HEK293 (cell line): ENCODE results near the gene MAML3.

ENCODE experiments used
- GLIS2 ChIP-seq: fragments of 450-650 bp; formaldehyde crosslinking; IDR thresholded peaks from 2 replicates; pipeline ENCODE4 v1.5.1; 2016; ENCODE audit warnings: missing biosample characterization, missing genetic modification characterization
- HOXA7 ChIP-seq: sonication (generic); formaldehyde crosslinking; IDR thresholded peaks from 2 replicates; pipeline ENCODE4 v1.8.1; 2022; ENCODE audit warnings: missing genetic modification reagents, borderline replicate concordance
- IKZF3 ChIP-seq: fragments of 450-650 bp; IDR thresholded peaks from 2 replicates; pipeline ENCODE4 v1.5.0; 2018; ENCODE audit warnings: missing biosample characterization, mild to moderate bottlenecking, missing genetic modification characterization, moderate library complexity
- KLF10 ChIP-seq: fragments of 450-650 bp; IDR thresholded peaks from 2 replicates; pipeline ENCODE4 v1.5.1; 2018; ENCODE audit warnings: missing biosample characterization, mild to moderate bottlenecking, missing genetic modification characterization
- SP3 ChIP-seq: fragments of 450-650 bp; formaldehyde crosslinking; IDR thresholded peaks from 2 replicates; pipeline ENCODE4 v1.5.1; 2016; ENCODE audit warnings: missing biosample characterization, missing genetic modification characterization
- TRIM28 ChIP-seq: IDR thresholded peaks from 2 replicates; pipeline ENCODE4 v1.6.1; 2011; ENCODE audit warnings: low read length, control low read depth, borderline replicate concordance
- ZNF16 ChIP-seq: fragments of 450-650 bp; formaldehyde crosslinking; IDR thresholded peaks from 2 replicates; pipeline ENCODE4 v1.5.1; 2016; ENCODE audit warnings: low read depth, missing biosample characterization, missing genetic modification characterization
- ZNF169 ChIP-seq: fragments of 450-650 bp; formaldehyde crosslinking; IDR thresholded peaks from 2 replicates; pipeline ENCODE4 v1.5.1; 2016; ENCODE audit warnings: missing biosample characterization, missing genetic modification characterization
- ZNF354C ChIP-seq: fragments of 450-650 bp; formaldehyde crosslinking; IDR thresholded peaks from 2 replicates; pipeline ENCODE4 v1.5.1; 2016; ENCODE audit warnings: missing biosample characterization, missing genetic modification characterization, low read depth, borderline replicate concordance
- ZNF366 ChIP-seq: fragments of 450-650 bp; formaldehyde crosslinking; conservative IDR thresholded peaks from 2 replicates; pipeline ENCODE4 v1.5.1; 2016; ENCODE audit warnings: missing biosample characterization, missing genetic modification characterization
- ZNF391 ChIP-seq: fragments of 450-650 bp; formaldehyde crosslinking; IDR thresholded peaks from 2 replicates; pipeline ENCODE4 v1.5.1; 2016; ENCODE audit warnings: low read depth, missing biosample characterization, missing genetic modification characterization, borderline replicate concordance
- ZNF404 ChIP-seq: fragments of 450-650 bp; formaldehyde crosslinking; IDR thresholded peaks from 2 replicates; pipeline ENCODE4 v1.5.1; 2017; ENCODE audit warnings: missing biosample characterization, missing genetic modification characterization
- ZNF473 ChIP-seq: fragments of 450-650 bp; formaldehyde crosslinking; IDR thresholded peaks from 2 replicates; pipeline ENCODE4 v1.5.1; 2017; ENCODE audit warnings: missing biosample characterization, missing genetic modification characterization
- ZNF48 ChIP-seq: fragments of 450-650 bp; formaldehyde crosslinking; IDR thresholded peaks from 2 replicates; pipeline ENCODE4 v1.5.1; 2016; ENCODE audit warnings: missing biosample characterization, missing genetic modification characterization
- ZNF510 ChIP-seq: fragments of 450-650 bp; formaldehyde crosslinking; IDR thresholded peaks from 2 replicates; pipeline ENCODE4 v1.5.1; 2018; ENCODE audit warnings: mild to moderate bottlenecking, missing genetic modification characterization, missing biosample characterization; ENCODE audit not compliant: insufficient replicate concordance
- ZNF521 ChIP-seq: fragments of 450-650 bp; formaldehyde crosslinking; IDR thresholded peaks from 2 replicates; pipeline ENCODE4 v1.5.1; 2017; ENCODE audit warnings: missing biosample characterization, mild to moderate bottlenecking, missing genetic modification characterization
- ZNF560 ChIP-seq: fragments of 450-650 bp; formaldehyde crosslinking; IDR thresholded peaks from 2 replicates; pipeline ENCODE4 v1.5.1; 2017; ENCODE audit warnings: missing biosample characterization, missing genetic modification characterization, borderline replicate concordance
- ZNF600 ChIP-seq: fragments of 450-650 bp; formaldehyde crosslinking; IDR thresholded peaks from 2 replicates; pipeline ENCODE4 v1.5.1; 2016; ENCODE audit warnings: missing biosample characterization, missing genetic modification characterization
- ZNF677 ChIP-seq: fragments of 450-650 bp; IDR thresholded peaks from 2 replicates; pipeline ENCODE4 v1.5.0; 2018; ENCODE audit warnings: missing biosample characterization, mild to moderate bottlenecking, missing genetic modification characterization, moderate library complexity
- ZNF791 ChIP-seq: fragments of 450-650 bp; formaldehyde crosslinking; IDR thresholded peaks from 2 replicates; pipeline ENCODE4 v1.5.1; 2016; ENCODE audit warnings: missing biosample characterization, missing genetic modification characterization
- TF ChIP-seq, protein P1 (sequence below): fragments of 450-650 bp; formaldehyde crosslinking; IDR thresholded peaks from 2 replicates; pipeline ENCODE4 v1.5.1; 2016; ENCODE audit warnings: missing biosample characterization, missing genetic modification characterization
- TF ChIP-seq, protein P2 (sequence below): fragments of 450-650 bp; formaldehyde crosslinking; IDR thresholded peaks from 2 replicates; pipeline ENCODE4 v1.5.1; 2016; ENCODE audit warnings: missing biosample characterization, missing genetic modification characterization
- TF ChIP-seq, protein P3 (sequence below): fragments of 450-650 bp; formaldehyde crosslinking; IDR thresholded peaks from 2 replicates; pipeline ENCODE4 v1.5.1; 2017; ENCODE audit warnings: missing biosample characterization, missing genetic modification characterization
- TF ChIP-seq, protein P4 (sequence below): fragments of 450-650 bp; formaldehyde crosslinking; IDR thresholded peaks from 2 replicates; pipeline ENCODE4 v1.5.1; 2017; ENCODE audit warnings: missing biosample characterization, missing genetic modification characterization
- TF ChIP-seq, protein P5 (sequence below): fragments of 450-650 bp; formaldehyde crosslinking; IDR thresholded peaks from 2 replicates; pipeline ENCODE4 v1.5.1; 2016; ENCODE audit warnings: missing biosample characterization, missing genetic modification characterization
- TF ChIP-seq, protein P6 (sequence below): fragments of 450-650 bp; formaldehyde crosslinking; optimal IDR thresholded peaks from 2 replicates; pipeline ENCODE3; 2016; ENCODE audit warnings: missing biosample characterization, mild to moderate bottlenecking, missing genetic modification characterization

Gene MAML3

DNA sequence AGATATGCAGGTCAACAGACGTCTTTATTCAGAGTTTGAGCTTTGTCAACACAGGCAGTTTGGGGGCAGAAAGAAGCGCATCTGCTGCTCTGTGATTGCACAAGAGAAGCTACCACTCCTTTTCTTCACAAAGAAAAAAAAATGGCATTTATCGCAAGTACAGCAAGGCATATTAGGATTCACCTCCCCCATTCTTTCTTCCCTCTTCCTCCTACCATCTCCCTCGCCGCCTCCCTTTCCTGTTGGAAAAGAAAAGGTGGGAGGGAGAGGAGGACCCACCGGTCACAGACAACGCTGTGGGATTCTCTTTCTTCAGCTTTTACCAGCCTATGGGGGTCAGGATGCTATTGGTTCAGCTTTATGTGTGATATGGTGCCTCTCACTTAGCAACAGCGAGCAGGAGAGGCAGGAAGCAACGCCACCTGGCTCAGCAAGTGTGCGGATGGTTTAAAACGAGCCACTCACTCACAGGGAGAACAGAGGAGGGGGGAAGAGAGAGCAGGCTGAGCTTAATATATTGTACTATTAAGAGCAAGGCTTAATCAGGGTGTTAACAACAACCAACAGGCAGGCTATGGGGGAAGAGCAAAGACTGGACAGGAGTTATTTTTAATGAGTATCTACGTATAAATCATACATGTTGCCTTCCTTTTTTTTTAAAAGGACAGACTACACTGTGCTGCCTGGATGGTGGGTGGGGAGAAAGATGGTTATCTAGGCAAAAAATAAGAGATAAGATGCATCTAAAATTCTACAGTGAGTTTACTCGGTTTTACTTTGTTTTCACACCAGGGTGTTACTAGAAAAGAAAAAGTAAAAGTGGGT lies 104.7 kb downstream of the MAML3 start (continued):
- TF ChIP-seq ZNF510 (tag by site-specific recombination) (no peak), IKZF3 (tag by site-specific recombination) (0 out of 2 replicates have a peak, but pooled peaks have one; percentile 35), ZNF48 (tag by site-specific recombination) (no peak), ZNF16 (tag by site-specific recombination) (no peak), KLF10 (tag by site-specific recombination) (no peak), TRIM28 (peak; percentile 56; the same call in 1 of the 2 replicates), ZNF677 (tag by site-specific recombination) (no peak), ZNF366 (tag by site-specific recombination) (peak; percentile 10; the same call in 1 of the 2 replicates), SP3 (no peak), ZNF560 (tag by site-specific recombination) (no peak), ZNF473 (tag by site-specific recombination) (no peak), GLIS2 (tag by site-specific recombination) (no peak), ZNF791 (tag by site-specific recombination) (no peak), ZNF391 (no peak), HOXA7 (no peak), ZNF354C (no peak), ZNF521 (tag by site-specific recombination) (no peak), ZNF404 (tag by site-specific recombination) (no peak), ZNF169 (tag by site-specific recombination) (no peak), ZNF600 (tag by site-specific recombination) (no peak)
- TF ChIP-seq, protein P1, sequence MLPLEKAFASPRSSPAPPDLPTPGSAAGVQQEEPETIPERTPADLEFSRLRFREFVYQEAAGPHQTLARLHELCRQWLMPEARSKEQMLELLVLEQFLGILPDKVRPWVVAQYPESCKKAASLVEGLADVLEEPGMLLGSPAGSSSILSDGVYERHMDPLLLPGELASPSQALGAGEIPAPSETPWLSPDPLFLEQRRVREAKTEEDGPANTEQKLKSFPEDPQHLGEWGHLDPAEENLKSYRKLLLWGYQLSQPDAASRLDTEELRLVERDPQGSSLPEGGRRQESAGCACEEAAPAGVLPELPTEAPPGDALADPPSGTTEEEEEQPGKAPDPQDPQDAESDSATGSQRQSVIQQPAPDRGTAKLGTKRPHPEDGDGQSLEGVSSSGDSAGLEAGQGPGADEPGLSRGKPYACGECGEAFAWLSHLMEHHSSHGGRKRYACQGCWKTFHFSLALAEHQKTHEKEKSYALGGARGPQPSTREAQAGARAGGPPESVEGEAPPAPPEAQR (tag by site-specific recombination) = no peak
- TF ChIP-seq, protein P2, sequence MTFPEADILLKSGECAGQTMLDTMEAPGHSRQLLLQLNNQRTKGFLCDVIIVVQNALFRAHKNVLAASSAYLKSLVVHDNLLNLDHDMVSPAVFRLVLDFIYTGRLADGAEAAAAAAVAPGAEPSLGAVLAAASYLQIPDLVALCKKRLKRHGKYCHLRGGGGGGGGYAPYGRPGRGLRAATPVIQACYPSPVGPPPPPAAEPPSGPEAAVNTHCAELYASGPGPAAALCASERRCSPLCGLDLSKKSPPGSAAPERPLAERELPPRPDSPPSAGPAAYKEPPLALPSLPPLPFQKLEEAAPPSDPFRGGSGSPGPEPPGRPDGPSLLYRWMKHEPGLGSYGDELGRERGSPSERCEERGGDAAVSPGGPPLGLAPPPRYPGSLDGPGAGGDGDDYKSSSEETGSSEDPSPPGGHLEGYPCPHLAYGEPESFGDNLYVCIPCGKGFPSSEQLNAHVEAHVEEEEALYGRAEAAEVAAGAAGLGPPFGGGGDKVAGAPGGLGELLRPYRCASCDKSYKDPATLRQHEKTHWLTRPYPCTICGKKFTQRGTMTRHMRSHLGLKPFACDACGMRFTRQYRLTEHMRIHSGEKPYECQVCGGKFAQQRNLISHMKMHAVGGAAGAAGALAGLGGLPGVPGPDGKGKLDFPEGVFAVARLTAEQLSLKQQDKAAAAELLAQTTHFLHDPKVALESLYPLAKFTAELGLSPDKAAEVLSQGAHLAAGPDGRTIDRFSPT (tag by site-specific recombination) = no peak
- TF ChIP-seq, protein P3, sequence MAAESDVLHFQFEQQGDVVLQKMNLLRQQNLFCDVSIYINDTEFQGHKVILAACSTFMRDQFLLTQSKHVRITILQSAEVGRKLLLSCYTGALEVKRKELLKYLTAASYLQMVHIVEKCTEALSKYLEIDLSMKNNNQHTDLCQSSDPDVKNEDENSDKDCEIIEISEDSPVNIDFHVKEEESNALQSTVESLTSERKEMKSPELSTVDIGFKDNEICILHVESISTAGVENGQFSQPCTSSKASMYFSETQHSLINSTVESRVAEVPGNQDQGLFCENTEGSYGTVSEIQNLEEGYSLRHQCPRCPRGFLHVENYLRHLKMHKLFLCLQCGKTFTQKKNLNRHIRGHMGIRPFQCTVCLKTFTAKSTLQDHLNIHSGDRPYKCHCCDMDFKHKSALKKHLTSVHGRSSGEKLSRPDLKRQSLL (tag by site-specific recombination) = no peak
- TF ChIP-seq, protein P4, sequence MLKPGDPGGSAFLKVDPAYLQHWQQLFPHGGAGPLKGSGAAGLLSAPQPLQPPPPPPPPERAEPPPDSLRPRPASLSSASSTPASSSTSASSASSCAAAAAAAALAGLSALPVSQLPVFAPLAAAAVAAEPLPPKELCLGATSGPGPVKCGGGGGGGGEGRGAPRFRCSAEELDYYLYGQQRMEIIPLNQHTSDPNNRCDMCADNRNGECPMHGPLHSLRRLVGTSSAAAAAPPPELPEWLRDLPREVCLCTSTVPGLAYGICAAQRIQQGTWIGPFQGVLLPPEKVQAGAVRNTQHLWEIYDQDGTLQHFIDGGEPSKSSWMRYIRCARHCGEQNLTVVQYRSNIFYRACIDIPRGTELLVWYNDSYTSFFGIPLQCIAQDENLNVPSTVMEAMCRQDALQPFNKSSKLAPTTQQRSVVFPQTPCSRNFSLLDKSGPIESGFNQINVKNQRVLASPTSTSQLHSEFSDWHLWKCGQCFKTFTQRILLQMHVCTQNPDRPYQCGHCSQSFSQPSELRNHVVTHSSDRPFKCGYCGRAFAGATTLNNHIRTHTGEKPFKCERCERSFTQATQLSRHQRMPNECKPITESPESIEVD = peak; percentile 58
- TF ChIP-seq, protein P5, sequence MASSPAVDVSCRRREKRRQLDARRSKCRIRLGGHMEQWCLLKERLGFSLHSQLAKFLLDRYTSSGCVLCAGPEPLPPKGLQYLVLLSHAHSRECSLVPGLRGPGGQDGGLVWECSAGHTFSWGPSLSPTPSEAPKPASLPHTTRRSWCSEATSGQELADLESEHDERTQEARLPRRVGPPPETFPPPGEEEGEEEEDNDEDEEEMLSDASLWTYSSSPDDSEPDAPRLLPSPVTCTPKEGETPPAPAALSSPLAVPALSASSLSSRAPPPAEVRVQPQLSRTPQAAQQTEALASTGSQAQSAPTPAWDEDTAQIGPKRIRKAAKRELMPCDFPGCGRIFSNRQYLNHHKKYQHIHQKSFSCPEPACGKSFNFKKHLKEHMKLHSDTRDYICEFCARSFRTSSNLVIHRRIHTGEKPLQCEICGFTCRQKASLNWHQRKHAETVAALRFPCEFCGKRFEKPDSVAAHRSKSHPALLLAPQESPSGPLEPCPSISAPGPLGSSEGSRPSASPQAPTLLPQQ = peak; percentile 80
- TF ChIP-seq, protein P6, sequence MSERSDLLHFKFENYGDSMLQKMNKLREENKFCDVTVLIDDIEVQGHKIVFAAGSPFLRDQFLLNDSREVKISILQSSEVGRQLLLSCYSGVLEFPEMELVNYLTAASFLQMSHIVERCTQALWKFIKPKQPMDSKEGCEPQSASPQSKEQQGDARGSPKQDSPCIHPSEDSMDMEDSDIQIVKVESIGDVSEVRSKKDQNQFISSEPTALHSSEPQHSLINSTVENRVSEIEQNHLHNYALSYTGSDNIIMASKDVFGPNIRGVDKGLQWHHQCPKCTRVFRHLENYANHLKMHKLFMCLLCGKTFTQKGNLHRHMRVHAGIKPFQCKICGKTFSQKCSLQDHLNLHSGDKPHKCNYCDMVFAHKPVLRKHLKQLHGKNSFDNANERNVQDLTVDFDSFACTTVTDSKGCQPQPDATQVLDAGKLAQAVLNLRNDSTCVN (tag by site-specific recombination) = no peak
